G401.6 (cell line): Measurements from ENCODE around the gene PDZK1.
"Not testable (repeated sequence)": the region's sequence is repeated elsewhere in the genome, so short reads cannot be mapped to it uniquely, and the experiment has no call there.

ENCODE experiments used
- FAIRE-seq: peaks from 2 replicates; lab custom pipeline; 2012; peaks lifted over from hg19 to GRCh38; lab: Jason Lieb, UNC

PDZK1 gene

DNA sequence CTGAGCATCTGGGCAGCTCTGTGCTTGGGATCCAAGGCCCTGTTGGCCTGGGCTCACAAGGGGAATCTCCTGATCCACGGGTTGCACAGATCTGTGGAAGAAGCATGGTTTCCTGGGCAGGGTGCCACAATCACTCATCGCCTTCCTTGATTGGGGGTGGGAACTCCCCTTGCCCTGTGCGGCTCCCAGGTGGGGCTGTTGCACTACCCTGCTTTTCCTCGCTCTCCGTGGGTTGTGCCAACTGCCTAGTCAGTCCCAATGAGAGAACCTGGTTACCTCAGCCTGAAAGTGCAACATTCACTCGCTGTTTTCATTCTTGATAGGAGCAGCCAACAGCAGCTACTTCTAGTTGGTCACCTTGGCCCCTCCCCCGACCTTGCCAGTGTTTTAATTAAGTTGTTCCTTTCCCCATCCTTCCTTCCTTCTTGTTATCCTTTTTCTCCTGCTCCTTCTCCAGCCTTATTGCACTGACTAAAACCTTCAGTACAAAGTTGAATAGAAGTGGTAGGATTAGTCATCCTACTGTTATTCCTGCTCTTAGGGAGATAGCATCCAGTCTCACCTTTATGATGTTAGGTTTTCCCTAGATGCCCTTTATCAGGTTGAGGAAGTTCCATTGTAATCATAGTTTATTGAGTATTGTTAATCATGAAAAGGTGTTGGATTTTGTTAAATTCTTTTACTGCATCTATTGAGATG is 50.8 kb downstream of the PDZK1 start:
- FAIRE-seq = not testable (repeated sequence)

DNA sequence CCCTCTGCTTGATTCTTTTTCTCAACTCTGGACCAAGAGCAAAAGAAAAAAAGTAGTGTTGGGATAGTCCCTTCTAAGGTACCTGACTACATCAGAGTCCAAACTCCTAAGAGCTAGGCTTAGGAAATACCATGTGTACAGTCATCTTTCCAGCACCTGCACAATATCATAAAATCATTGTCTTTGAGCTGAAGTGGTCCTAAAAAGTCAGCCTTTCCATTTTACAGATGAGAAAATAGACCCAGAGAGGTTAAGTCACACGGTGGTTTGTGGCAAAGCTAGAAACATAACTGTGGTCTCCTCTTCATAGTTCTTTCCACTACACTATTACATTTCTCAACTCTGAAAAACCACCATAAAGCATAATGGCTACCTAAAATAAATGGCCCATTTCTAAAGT is 63.2 kb downstream of the PDZK1 start:
- not testable (repeated sequence) for FAIRE-seq

DNA sequence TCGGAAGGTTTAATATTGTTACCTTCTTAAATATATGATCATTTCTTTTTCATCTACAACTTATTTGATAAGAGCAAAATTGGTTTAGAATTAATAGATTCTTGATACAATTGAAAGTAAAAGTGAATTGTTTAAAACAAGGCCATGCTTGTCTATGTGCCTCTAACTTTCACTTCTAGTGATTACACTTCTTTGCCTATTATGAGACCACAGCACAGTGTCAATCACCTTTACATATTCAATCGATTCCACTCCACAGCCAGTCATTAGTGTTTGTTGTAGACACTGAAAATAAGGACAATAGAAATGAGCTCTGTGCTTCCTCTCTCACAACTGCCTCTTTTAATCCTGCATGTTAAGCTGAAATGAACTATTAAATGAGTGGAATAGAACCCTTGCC is 65.3 kb downstream of the PDZK1 start:
- not testable (repeated sequence) for FAIRE-seq

- not testable (repeated sequence) for FAIRE-seq
Observed at GRCh38 chr1:145636237-145636636, 70.9 kb downstream of the PDZK1 start.

DNA sequence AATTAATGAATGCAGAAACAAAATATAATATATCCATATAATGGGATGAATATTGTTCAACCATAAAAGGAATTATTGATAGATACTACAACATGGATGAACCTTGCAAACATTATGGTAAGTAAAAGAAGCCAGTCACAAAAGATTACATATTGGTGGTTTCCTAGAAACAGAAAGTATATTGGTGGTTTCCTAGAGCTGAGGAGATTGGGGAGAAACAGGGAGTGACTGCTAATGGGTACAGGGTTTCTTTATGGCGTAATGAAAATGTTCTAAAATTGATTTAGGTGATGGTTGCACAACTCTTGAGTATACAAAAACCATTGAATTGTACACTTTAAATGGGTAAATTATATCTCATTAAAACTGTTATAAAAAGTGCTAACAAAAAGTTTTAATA is 85.0 kb downstream of the PDZK1 start:
- FAIRE-seq = not testable (repeated sequence)
